ENCODE measurements around the gene TAS2R39.
"Not testable (repeated sequence)": the region's sequence is repeated elsewhere in the genome, so short reads cannot be mapped to it uniquely, and the experiment has no call there.

TAS2R39 gene

DNA sequence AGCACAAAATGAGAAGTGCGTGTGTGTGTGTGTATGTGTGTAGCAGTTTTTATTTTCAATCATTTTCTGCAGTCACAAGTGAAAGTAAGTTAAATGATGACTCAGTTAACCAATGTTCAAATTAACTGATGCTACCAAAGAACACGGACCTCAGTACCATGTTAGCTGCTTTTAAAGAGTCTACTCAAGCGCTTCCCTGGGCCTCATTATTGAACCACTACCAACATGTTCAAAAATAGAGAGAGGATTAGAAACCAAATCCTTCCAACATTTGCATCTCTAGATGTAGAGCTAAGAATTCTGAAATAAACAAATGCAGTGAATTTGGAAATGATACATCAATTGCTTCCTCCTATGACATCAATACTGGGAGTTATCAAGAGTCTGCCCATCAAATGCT lies at the start of gene TAS2R39:
TAS2R39 (plus strand) TSS at position 396 of the 400 bp plus-strand sequence; CDS start at position 396, 0 bp downstream.
- peaks cover 9% of the 10 kb centered on the region for H3K27me3 Mint-ChIP-seq
- no peak within 1 kb of the TSS for H3K27ac Mint-ChIP-seq
- peaks cover 16% of the 10 kb centered on the region for H3K9me3 Mint-ChIP-seq
- H3K4me1 Mint-ChIP-seq (ENCODE audit: low read depth): peaks cover 11% of the 10 kb centered on the region
- H3K4me3 Mint-ChIP-seq: no peak within 1 kb of the TSS
- H3K36me3 Mint-ChIP-seq (ENCODE audit: low read depth): no peaks in the 10 kb centered on the region

DNA sequence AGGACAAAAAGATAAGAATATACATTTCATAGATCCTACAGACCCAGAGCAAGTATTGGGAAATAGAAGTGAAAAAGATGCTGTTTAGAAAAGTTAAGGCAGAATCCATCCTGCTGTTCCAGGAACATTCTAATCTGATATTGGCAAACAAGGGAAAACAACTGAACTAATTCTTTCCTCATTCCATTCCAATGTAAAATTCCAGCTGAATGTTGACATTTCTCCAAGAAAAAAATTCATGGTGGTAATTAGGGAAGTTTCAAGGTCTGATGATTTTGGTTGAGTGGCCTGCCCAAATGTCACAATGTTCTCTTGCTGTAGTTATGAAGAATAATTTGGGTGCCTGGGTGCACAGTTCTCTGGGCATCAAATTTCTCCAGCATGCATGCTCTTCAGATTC lies 36.1 kb upstream of the TAS2R39 start:
- H3K36me3 Mint-ChIP-seq (ENCODE audit: low read depth): no peaks in the 10 kb centered on the region
- peaks cover 12% of the 10 kb centered on the region for H3K9me3 Mint-ChIP-seq
- no peak overlapping the region for H3K4me3 Mint-ChIP-seq
- no peaks in the 10 kb centered on the region for H3K4me1 Mint-ChIP-seq (ENCODE audit: low read depth)
- no peak overlapping the region for H3K27ac Mint-ChIP-seq
- peaks cover 12% of the 10 kb centered on the region for H3K27me3 Mint-ChIP-seq

DNA sequence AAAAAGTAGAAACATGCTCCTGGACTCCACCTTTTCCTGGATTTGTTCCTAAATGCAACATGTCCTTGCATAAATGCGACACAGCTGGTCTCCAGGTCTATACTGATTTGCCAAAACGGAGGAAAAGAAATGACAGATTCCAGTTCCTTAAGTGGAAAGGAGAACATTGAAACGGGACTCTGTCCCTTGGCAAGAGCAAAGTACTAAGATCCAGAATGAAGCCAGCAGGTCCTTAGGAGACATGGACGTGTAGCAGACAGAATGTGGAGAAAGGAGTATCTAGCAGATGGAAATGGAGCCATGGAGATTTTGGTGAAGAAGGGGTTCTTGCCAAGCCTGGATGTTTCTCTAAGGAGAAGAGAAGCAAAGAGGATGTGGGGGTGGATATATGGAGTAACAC lies 35.2 kb upstream of the TAS2R39 start:
- Mint-ChIP-seq H3K27me3 (peaks cover 12% of the 10 kb centered on the region), H3K9me3 (peaks cover 12% of the 10 kb centered on the region), H3K4me3 (no peak overlapping the region), H3K4me1 (ENCODE audit: low read depth) (no peaks in the 10 kb centered on the region), H3K27ac (no peak overlapping the region), H3K36me3 (ENCODE audit: low read depth) (no peaks in the 10 kb centered on the region)

DNA sequence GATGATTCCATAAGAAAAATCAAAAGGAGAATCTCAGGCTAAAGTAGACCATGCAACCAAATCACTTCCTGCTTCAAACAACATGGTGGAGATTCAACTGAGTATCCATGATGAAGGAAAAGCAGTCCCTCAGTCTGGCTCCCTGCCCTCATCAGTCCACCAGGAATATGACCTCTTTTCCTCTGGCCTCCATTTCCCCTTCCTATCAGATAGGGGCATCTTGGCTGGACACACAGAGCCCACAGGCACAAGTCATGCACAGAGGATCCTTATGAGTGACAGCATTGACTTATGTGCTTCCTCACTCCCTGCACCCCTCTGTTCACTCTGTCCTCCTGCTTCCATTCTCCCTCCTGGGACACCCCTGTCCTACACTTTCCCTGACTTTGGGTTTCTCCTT lies 34.6 kb upstream of the TAS2R39 start:
- H3K27me3 Mint-ChIP-seq: peaks cover 12% of the 10 kb centered on the region
- H3K9me3 Mint-ChIP-seq: peaks cover 12% of the 10 kb centered on the region
- no peaks in the 10 kb centered on the region for H3K4me1 Mint-ChIP-seq (ENCODE audit: low read depth)
- no peak overlapping the region for H3K27ac Mint-ChIP-seq
- no peak overlapping the region for H3K4me3 Mint-ChIP-seq
- no peaks in the 10 kb centered on the region for H3K36me3 Mint-ChIP-seq (ENCODE audit: low read depth)

DNA sequence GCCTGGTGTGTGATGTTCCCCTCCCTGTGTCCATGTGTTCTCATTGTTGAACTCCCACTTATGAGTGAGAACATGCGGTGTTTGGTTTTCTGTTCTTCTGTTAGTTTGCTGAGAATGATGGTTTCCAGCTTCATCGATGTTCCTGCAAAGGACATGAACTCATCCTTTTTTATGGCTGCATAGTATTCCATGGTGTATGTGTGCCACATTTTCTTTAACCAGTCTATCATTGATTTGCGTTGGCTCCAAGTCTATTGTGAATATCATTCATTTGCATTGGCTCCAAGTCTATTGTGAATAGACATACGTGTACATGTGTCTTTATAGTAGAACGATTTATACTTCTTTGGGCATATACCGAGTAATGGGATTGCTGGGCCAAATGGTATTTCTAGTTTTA lies 32.5 kb upstream of the TAS2R39 start:
- Mint-ChIP-seq H3K9me3 (peaks cover 12% of the 10 kb centered on the region), H3K27me3 (peaks cover 12% of the 10 kb centered on the region)
- not testable (repeated sequence) for H3K27ac Mint-ChIP-seq; H3K4me1 Mint-ChIP-seq (ENCODE audit: low read depth); H3K36me3 Mint-ChIP-seq (ENCODE audit: low read depth); H3K4me3 Mint-ChIP-seq

DNA sequence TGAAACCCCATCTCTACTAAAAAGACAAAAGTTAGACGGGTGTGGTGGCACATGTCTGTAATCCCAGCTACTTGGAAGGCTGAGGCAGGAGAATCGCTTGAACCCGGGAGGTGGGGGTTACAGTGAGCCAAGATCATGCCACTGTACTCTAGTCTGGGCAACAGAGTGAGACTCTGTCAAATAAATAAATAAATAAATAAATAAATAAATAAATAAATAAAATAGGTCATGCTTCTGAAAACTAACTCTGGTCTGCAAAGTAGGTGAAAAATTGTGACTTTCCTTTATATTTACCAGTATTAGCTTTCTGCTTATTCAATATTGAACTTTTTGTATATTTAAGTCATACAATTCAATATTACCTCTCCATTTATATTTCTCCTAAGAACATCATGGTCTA lies 24.6 kb upstream of the TAS2R39 start:
- H3K4me3 Mint-ChIP-seq; H3K27me3 Mint-ChIP-seq; H3K9me3 Mint-ChIP-seq; H3K27ac Mint-ChIP-seq; H3K4me1 Mint-ChIP-seq (ENCODE audit: low read depth); H3K36me3 Mint-ChIP-seq (ENCODE audit: low read depth): not testable (repeated sequence)

DNA sequence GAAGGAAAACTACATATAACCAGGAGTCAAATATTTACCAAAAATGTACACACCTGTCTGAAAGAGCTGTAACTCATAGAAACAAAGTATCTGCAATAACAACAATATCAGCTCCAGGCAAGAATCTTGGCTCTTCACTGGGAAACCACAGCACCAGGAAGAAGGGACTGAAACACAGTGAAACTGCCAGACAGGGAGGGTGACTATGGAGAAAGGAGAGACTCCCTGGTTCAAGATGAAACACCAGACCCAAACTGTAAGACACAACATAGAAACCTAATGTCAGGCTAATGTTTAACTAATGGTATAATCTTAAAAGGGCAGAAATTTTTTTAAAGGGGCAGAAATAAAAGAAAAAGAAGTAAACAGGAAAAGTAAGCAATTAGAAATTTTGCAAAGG lies 11.5 kb upstream of the TAS2R39 start:
- H3K36me3 Mint-ChIP-seq (ENCODE audit: low read depth): no peaks in the 10 kb centered on the region
- no peak overlapping the region for H3K4me3 Mint-ChIP-seq
- peaks cover under 1% of the 10 kb centered on the region for H3K9me3 Mint-ChIP-seq
- H3K27me3 Mint-ChIP-seq: peaks cover 4% of the 10 kb centered on the region
- no peak overlapping the region for H3K27ac Mint-ChIP-seq
- no peaks in the 10 kb centered on the region for H3K4me1 Mint-ChIP-seq (ENCODE audit: low read depth)

DNA sequence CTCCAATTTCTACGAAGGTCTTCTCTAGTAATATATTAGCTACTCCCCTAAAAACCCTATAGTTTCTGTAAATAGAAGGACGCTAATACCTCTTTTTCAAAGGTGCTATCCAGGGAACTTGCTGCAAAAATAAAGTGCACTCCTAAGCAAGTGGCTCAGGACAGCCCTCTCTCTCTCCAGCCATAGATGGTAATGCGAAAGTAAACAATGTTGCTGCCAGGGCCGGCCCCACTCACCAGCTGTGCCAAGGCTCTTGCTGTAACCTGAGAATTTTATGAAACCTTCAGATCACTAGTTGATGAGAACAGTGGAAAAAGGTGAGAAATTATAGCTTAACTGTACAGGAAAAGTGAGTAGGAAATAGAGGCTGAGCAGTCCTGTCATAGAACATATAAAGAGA lies 10.9 kb upstream of the TAS2R39 start:
- Mint-ChIP-seq H3K9me3 (peaks cover 2% of the 10 kb centered on the region), H3K27me3 (peaks cover 4% of the 10 kb centered on the region), H3K36me3 (ENCODE audit: low read depth) (no peaks in the 10 kb centered on the region), H3K4me3 (no peak overlapping the region), H3K27ac (no peak overlapping the region), H3K4me1 (ENCODE audit: low read depth) (no peaks in the 10 kb centered on the region)

DNA sequence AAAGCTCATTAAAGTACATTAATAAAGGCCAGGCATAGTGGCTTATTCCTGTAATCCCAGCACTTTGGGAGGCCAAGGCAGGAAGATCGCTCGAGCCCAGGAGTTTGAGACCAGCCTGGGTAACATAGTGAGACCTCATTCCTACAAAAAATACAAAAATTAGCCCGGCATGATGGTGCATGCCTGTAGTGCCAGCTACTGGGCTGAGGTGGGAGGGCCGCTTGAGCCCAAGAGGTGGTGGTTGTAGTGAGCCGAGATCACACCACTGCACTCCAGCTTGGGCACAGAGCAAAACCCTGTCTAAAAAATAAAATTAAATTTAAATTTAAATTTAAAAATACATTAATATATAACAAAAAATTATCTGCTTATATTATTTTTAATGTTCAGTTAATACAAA lies 7.1 kb upstream of the TAS2R39 start:
- no peaks in the 10 kb centered on the region for H3K27me3 Mint-ChIP-seq
- H3K4me3 Mint-ChIP-seq: no peak overlapping the region
- H3K4me1 Mint-ChIP-seq (ENCODE audit: low read depth): peaks cover 3% of the 10 kb centered on the region
- H3K36me3 Mint-ChIP-seq (ENCODE audit: low read depth): no peaks in the 10 kb centered on the region
- H3K27ac Mint-ChIP-seq: no peak overlapping the region
- H3K9me3 Mint-ChIP-seq: peaks cover 23% of the 10 kb centered on the region

DNA sequence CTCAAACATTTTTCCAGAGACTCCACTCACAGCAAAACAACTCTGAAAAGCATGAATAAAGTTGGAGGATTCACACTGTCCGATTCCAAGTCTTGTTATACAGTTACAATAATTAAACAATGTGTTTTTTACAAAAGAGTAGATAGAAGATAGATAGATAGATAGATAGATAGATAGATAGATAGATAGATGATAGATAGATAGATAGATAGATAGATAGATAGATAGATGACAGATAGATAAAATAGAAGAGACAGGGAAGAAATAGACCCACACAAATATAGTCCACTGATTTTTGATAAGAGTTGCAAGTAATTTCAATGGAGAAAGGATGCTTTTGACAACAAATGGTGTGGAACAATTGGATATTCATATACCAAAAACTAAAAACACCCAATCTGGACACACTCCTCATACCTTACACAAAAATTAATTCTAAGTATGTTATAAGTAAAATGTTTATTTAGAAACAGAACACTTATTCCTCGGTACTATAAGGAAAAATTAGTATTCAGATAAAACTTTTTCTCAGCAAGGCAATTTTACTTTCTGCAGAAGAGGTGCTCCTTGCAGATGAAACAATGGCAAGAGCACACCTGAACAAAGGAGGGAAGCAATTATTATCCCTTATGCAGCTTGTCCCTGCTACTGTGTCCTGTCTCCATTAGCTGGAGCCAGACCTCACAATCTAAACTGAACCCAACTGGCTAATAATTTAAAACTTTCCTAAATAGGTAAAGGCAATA lies 5.7 kb upstream of the TAS2R39 start:
- Mint-ChIP-seq H3K9me3 (peaks cover 23% of the 10 kb centered on the region), H3K4me3 (no peak overlapping the region), H3K4me1 (ENCODE audit: low read depth) (peaks cover 11% of the 10 kb centered on the region), H3K27ac (no peak overlapping the region), H3K27me3 (no peaks in the 10 kb centered on the region), H3K36me3 (ENCODE audit: low read depth) (no peaks in the 10 kb centered on the region)

DNA sequence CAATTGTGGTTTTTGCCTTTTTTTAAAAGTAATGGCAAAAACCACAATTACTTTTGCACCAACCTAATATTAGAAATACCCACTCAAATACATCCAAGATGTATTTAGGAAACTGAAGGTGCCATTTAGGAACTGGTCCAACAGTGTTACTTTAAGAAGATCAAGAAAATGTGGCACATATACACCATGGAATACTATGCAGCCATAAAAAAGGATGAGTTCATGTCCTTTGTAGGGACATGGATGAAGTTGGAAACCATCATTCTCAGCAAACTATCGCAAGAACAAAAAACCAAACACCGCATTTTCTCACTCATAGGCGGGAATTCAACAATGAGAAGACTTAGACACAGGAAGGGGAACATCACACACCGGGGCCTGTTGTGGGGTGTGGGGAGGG lies 2.4 kb upstream of the TAS2R39 start:
- H3K4me3 Mint-ChIP-seq; H3K27me3 Mint-ChIP-seq; H3K36me3 Mint-ChIP-seq (ENCODE audit: low read depth); H3K27ac Mint-ChIP-seq: not testable (repeated sequence)
- H3K4me1 Mint-ChIP-seq (ENCODE audit: low read depth): peaks cover 11% of the 10 kb centered on the region
- H3K9me3 Mint-ChIP-seq: peaks cover 23% of the 10 kb centered on the region

DNA sequence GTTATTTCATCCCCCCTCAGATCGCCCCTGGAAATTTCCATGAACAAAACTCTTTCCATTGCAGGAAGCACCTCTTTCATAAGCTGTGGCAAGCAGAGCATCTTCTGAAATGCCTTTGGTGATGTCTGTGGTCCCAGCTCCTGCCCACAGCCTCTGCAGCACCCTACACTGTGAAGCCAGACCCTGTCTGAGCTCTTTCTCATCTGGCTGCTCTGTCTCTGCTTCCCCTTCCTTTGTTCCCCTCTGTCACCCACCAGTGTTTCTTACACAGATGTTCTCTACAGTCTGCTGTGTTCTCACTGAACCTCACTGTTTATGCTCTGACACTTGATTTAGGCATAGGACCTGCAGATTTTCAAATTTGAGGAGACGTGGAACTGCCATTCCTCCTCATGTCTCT lies 1.9 kb upstream of the TAS2R39 start:
- peaks cover 11% of the 10 kb centered on the region for H3K4me1 Mint-ChIP-seq (ENCODE audit: low read depth)
- peaks cover 9% of the 10 kb centered on the region for H3K27me3 Mint-ChIP-seq
- peaks cover 23% of the 10 kb centered on the region for H3K9me3 Mint-ChIP-seq
- no peaks in the 10 kb centered on the region for H3K36me3 Mint-ChIP-seq (ENCODE audit: low read depth)
- no peak overlapping the region for H3K4me3 Mint-ChIP-seq
- no peak overlapping the region for H3K27ac Mint-ChIP-seq

DNA sequence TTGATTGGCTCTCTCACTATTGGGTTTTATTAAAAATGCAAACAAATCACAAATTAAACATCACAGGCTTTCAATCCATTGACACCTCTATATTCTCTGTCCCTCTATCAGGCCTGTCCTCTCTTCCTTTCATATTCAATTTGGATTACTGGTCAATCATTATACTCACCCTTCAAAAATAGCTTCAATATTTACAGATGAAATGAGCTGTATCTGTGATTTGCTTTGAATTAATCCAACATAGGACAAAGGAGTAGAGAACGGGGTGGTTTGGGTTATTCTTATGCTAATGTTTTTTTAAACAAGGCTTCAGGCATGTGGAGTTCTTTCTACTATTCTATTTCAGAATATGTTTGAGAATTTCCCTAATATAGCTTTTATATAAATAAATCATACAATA lies 2.3 kb downstream of the TAS2R39 start:
- H3K9me3 Mint-ChIP-seq: no peaks in the 10 kb centered on the region
- no peak overlapping the region for H3K4me3 Mint-ChIP-seq
- peaks cover 11% of the 10 kb centered on the region for H3K4me1 Mint-ChIP-seq (ENCODE audit: low read depth)
- no peaks in the 10 kb centered on the region for H3K36me3 Mint-ChIP-seq (ENCODE audit: low read depth)
- H3K27me3 Mint-ChIP-seq: peaks cover 9% of the 10 kb centered on the region
- H3K27ac Mint-ChIP-seq: no peak overlapping the region

DNA sequence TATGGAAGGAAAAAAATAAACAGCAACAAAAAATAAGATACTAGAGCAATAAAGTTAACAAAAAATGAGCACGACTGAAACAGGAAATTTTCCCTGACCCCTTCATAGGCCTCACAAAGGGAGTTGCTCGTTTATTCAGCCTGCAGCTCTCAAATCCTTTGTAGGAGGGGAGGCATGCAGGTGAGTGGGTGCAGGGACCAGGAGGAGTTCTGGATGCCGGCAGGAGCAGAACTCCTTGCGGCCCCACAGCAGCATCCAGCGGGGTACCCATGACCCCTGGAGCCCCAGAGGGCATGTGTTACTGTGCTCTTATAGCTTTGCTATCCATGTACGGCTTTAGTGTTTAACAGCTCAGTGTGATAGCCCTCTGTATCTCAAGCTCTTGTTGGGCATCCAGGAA lies 5.8 kb downstream of the TAS2R39 start:
- peaks cover 6% of the 10 kb centered on the region for H3K27me3 Mint-ChIP-seq
- H3K9me3 Mint-ChIP-seq: no peaks in the 10 kb centered on the region
- H3K36me3 Mint-ChIP-seq (ENCODE audit: low read depth): no peaks in the 10 kb centered on the region
- H3K4me1 Mint-ChIP-seq (ENCODE audit: low read depth): no peaks in the 10 kb centered on the region
- H3K27ac Mint-ChIP-seq: no peak overlapping the region
- H3K4me3 Mint-ChIP-seq: no peak overlapping the region

DNA sequence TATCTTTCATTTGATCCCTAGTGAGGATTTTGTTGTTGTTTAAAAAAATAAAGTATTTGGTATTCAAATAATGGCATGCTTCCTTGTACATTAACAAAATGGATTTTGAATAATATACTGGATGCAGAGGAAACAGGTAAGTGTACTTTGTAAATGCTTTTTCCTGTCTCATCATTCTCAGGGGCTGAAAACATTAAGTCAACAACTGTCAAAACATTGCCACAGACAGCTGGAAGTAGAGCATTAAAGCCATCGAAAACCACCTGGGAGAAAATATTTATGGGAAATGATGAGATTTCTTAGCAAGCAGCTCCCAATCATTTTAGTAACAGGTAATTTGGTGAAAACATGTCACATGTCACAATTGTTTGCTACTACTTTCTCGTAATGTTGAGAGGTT lies 10.7 kb downstream of the TAS2R39 start:
- H3K27ac Mint-ChIP-seq: no peak overlapping the region
- no peaks in the 10 kb centered on the region for H3K36me3 Mint-ChIP-seq (ENCODE audit: low read depth)
- peaks cover 14% of the 10 kb centered on the region for H3K27me3 Mint-ChIP-seq
- no peak overlapping the region for H3K4me3 Mint-ChIP-seq
- no peaks in the 10 kb centered on the region for H3K4me1 Mint-ChIP-seq (ENCODE audit: low read depth)
- no peaks in the 10 kb centered on the region for H3K9me3 Mint-ChIP-seq

DNA sequence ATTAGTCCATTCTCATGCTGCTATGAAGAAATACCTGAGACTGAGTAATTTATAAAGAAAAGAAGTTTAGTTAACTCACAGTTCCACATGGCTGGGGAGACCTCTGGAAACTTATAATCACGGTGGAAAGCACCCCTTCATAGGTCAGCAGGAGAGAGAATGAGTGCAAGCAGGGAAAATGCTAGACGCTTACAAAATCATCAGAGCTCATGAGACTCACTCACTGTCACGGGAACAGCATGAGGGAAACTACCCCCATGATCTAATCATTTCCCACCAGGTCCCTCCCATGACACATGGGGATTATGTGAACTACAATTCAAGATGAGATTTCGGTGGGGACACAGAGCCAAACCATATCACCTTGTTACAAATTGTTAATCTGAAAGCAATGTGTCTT lies 15.8 kb downstream of the TAS2R39 start:
- Mint-ChIP-seq H3K27me3 (peaks cover 20% of the 10 kb centered on the region), H3K4me3 (no peak overlapping the region), H3K27ac (no peak overlapping the region)

More for the DNA sequence above, 15.8 kb downstream of the TAS2R39 start:
- Mint-ChIP-seq H3K9me3 (no peaks in the 10 kb centered on the region), H3K4me1 (ENCODE audit: low read depth) (peaks cover 6% of the 10 kb centered on the region), H3K36me3 (ENCODE audit: low read depth) (no peaks in the 10 kb centered on the region)

Data from stimulated activated naive CD8-positive, alpha-beta T cell treated with anti-CD3 and anti-CD28 coated beads, Interleukin-15, Interleukin-2, amounts not matched to agents 100 ng/mL and 50 ng/mL, for 24 hours (primary cell).